ENCODE results near the gene EDEM1. TPM values are rescaled to one million over a fixed set of nuclear protein-coding genes. Genes with fewer than 3 reads are reported as not detected.

EDEM1 gene
- total RNA-seq, 2 experiments from 2014 or later, result 137 to 138 TPM

DNA sequence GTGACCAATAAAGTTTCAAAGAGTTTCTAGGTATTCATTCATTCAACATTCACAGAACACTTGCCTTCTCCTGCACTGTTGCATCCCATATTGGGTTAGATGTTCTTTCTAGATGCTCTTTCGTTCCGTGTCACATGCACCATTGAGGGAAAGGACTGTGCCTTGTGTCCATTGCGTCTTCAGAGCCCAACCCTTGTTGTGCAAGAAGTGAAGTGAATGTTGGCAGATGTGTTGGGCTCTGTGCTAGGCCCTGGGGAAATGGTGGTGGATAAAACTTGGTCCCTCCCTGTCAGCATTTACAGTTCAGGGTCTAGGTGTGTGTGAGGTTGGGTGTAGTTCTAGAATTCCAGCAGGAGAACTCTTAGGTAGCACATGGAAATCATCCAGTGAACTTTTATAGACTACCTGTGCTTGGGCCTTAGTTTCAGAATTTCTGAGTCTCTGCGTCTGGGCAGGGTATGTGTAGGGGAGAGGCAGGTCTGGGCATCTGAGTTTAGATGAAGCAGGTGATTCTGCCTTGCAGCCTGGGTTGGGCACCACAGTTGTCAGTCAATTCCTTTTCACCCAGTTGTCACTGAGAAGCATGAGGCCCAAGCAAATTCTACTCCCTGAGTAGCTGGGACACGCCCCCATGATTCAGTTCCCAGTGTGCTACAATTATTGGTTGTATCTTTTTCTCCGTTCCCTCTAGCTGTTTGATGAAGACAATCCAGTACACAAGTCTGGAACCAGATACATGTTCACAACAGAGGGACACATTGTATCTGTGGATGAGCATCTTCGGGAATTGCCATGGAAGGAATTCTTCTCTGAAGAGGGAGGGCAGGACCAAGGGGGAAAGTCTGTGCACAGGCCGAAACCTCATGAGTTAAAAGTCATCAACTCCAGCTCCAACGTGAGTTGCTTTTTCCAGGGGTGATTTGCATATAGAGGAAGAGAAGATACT is 25.4 kb downstream of the EDEM1 start:
- peaks cover 4% of the 10 kb centered on the region for H3K4me1 Mint-ChIP-seq (ENCODE audit: low read depth)
- H3K27ac Mint-ChIP-seq, result peak overlapping the region; percentile 34
- CTCF ChIA-PET, result interaction anchor here (0.5 to 0.9 kb wide), 2 partner anchors 12 to 136 kb away, joined by 3 to 5 read pairs; no protein-coding TSS in a partner anchor
- H3K9me3 Mint-ChIP-seq, result no peaks in the 10 kb centered on the region
- no peak for DNase-seq
- no peaks in the 10 kb centered on the region for H3K27me3 Mint-ChIP-seq (ENCODE audit: low read depth)
- intact Hi-C loops (cut with micrococcal nuclease), result no loop called here
- H3K4me3 Mint-ChIP-seq, result no peak overlapping the region
- peaks cover 85% of the 10 kb centered on the region for H3K36me3 Mint-ChIP-seq (ENCODE audit: low read depth)

DNA sequence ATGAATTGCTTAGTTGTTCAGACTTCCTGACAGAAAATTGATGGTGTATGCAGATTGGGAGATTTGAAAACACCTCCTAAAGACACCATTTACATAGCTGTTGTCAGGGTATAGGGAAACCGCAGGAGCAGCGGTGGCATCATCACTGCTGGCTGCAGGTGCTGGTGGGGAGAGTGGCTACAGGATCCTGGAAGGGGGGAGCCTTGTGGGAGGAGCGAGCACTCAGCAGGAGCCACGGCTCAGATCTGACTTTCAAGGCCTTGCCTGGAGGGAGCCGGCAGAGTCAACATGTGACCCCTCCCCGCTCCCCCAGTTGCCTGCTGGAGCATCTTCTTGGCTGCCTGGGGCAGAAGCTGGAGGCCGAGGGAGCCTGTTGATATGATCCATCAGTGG is 26.1 kb downstream of the EDEM1 start:
- H3K9me3 Mint-ChIP-seq, result no peaks in the 10 kb centered on the region
- DNase-seq, result no peak
- CTCF ChIA-PET, result interaction anchor here (0.5 kb wide), 1 partner anchor 137 kb away, joined by 3 read pairs; no protein-coding TSS in a partner anchor
- H3K27ac Mint-ChIP-seq, result peak overlapping the region; percentile 34
- intact Hi-C loops (cut with micrococcal nuclease), result no loop called here
- H3K36me3 Mint-ChIP-seq (ENCODE audit: low read depth), result peaks cover 83% of the 10 kb centered on the region
- no peaks in the 10 kb centered on the region for H3K27me3 Mint-ChIP-seq (ENCODE audit: low read depth)
- H3K4me3 Mint-ChIP-seq, result no peak overlapping the region
- H3K4me1 Mint-ChIP-seq (ENCODE audit: low read depth), result peaks cover 8% of the 10 kb centered on the region

DNA sequence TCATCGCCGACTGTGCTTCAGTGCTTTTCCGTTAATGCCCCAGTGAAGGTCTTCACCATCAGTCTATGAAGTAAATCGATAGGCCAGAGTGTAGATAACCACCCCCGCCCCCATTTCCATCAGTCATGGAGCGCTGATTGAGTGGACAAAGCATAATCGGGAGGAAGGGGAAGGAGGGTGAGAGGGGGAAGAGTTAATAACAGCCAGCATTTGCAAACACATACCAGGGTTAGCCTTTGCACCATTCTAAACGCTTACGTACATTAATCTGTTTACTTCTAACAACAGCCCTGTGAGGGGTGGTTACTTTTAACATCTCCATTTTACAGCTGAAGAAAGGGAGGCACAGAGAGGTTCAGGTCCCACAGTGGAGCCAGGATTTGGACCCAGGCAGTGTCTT is 26.8 kb downstream of the EDEM1 start:
- H3K4me3 Mint-ChIP-seq, result no peak overlapping the region
- CTCF ChIA-PET, result interaction anchor here (0.7 kb wide), 1 partner anchor 159 kb away, joined by 3 read pairs; no protein-coding TSS in a partner anchor
- peak overlapping the region; percentile 59 for H3K27ac Mint-ChIP-seq
- no peaks in the 10 kb centered on the region for H3K9me3 Mint-ChIP-seq
- peaks cover 76% of the 10 kb centered on the region for H3K36me3 Mint-ChIP-seq (ENCODE audit: low read depth)
- no peak for DNase-seq
- H3K4me1 Mint-ChIP-seq (ENCODE audit: low read depth), result peaks cover 10% of the 10 kb centered on the region
- no peaks in the 10 kb centered on the region for H3K27me3 Mint-ChIP-seq (ENCODE audit: low read depth)
- intact Hi-C loops (cut with micrococcal nuclease), result no loop called here

DNA sequence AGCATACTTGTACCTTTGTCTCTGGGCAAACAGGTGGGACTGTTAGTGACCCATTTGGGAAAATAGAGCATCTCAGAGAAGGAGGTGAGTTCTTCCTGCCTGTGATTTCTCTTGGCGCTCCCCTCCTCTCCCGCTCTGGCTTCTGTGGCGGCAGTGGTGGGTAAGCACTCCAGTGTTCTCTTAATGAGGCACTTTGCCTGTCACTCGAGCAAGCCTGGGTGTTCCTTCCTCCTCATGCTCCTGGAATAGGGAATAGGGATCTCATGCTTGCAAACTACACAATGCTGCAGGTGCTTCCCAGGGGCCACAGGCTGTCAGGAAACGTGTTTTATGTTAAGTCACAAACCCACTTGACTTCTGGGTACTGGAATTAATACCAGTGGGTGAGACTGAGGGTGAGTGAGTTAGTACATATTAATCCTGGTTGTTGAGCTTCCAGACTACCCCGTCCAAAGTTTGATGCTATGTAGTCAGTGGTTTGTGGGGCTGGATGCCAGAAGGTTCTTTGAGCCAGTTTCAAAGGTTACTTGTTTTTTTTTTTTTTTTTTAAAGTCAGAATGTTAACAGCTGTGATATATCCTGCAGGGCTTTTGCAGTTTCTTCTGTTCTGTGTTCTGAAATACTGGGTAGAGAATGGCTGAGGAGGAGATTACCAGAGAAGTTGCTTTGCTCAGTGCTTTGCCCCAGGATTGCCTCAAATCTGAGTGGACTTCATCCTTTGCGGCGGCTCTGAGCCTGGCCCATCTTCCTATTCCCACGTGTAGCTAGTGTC is 30.5 kb downstream of the EDEM1 start:
- H3K27ac Mint-ChIP-seq, result no peak overlapping the region
- no peak for DNase-seq
- CTCF ChIA-PET, result no interaction called here
- no peaks in the 10 kb centered on the region for H3K27me3 Mint-ChIP-seq (ENCODE audit: low read depth)
- intact Hi-C loops (cut with micrococcal nuclease), result no loop called here
- H3K4me3 Mint-ChIP-seq, result no peak overlapping the region
- H3K9me3 Mint-ChIP-seq, result no peaks in the 10 kb centered on the region
- peaks cover 9% of the 10 kb centered on the region for H3K4me1 Mint-ChIP-seq (ENCODE audit: low read depth)
- peaks cover 49% of the 10 kb centered on the region for H3K36me3 Mint-ChIP-seq (ENCODE audit: low read depth)

DNA sequence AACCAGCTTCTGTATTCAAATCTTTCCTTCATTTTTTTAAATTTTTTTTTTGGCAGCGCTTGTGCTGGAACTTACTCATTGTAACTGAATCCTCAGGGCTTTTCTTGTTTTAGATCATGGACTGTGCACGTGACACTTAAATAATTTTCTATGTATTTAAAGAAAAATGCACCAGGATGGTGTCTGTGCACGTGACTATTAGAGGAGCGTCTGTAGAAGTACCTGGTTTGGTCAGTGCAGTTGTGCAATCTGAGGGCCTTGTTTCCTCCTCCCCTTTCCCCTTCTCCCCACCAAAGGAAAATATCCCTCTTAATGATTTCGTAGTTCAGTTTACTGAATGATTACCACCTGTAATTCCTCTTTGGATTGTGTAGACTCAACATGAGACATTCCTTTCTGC is 31.3 kb downstream of the EDEM1 start:
- peaks cover 41% of the 10 kb centered on the region for H3K36me3 Mint-ChIP-seq (ENCODE audit: low read depth)
- DNase-seq, result no peak
- CTCF ChIA-PET, result no interaction called here
- no peak overlapping the region for H3K27ac Mint-ChIP-seq
- peaks cover 9% of the 10 kb centered on the region for H3K4me1 Mint-ChIP-seq (ENCODE audit: low read depth)
- intact Hi-C loops (cut with micrococcal nuclease), result no loop called here
- H3K4me3 Mint-ChIP-seq, result no peak overlapping the region
- no peaks in the 10 kb centered on the region for H3K9me3 Mint-ChIP-seq
- no peaks in the 10 kb centered on the region for H3K27me3 Mint-ChIP-seq (ENCODE audit: low read depth)

DNA sequence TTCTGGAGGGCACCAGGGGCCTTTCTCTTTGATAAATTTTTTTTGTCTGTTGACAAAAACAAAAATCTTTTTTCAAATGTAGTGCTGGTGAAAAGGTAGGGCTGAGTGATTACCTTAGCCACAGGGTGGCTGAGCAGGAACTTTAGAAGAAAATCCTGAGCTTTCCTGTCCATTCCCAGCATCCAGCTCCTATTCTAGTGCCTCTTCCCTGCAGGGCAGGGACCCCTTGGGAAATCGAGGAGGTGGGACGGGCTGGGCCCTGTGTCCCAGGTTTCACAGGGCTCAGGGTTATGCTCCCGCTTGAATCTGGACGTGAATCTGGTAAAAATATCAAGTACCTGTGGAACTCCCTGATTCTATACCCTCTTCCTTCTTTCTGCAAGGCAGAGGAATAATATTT is 31.7 kb downstream of the EDEM1 start:
- Mint-ChIP-seq H3K4me1 (ENCODE audit: low read depth) (peaks cover 9% of the 10 kb centered on the region), H3K36me3 (ENCODE audit: low read depth) (peaks cover 37% of the 10 kb centered on the region), H3K9me3 (no peaks in the 10 kb centered on the region), H3K27me3 (ENCODE audit: low read depth) (no peaks in the 10 kb centered on the region), H3K27ac (no peak overlapping the region), H3K4me3 (no peak overlapping the region)
- DNase-seq, result no peak
- intact Hi-C loops (cut with micrococcal nuclease), result no loop called here
- CTCF ChIA-PET, result no interaction called here

DNA sequence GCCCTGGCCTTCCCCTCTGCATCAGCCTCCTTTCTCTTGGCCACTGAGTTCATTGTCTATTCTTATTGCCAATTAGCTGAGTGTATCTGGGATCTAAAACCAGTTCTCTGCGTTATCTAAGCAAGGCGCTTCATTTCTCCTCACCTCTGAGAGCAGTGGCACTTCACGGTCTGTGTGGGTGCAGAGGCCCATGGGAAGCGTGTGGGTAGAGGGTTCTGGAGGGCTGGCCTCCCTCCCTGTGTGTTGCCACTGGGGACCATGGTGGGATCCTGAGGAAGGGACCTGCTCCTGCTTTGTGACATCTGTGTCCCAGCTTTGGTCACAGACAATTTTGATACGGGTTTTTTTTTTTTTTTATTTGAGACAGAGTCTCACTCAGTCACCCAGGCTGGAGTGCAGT is 32.7 kb downstream of the EDEM1 start:
- DNase-seq, result no peak
- peaks cover 28% of the 10 kb centered on the region for H3K36me3 Mint-ChIP-seq (ENCODE audit: low read depth)
- intact Hi-C loops (cut with micrococcal nuclease), result no loop called here

DNA sequence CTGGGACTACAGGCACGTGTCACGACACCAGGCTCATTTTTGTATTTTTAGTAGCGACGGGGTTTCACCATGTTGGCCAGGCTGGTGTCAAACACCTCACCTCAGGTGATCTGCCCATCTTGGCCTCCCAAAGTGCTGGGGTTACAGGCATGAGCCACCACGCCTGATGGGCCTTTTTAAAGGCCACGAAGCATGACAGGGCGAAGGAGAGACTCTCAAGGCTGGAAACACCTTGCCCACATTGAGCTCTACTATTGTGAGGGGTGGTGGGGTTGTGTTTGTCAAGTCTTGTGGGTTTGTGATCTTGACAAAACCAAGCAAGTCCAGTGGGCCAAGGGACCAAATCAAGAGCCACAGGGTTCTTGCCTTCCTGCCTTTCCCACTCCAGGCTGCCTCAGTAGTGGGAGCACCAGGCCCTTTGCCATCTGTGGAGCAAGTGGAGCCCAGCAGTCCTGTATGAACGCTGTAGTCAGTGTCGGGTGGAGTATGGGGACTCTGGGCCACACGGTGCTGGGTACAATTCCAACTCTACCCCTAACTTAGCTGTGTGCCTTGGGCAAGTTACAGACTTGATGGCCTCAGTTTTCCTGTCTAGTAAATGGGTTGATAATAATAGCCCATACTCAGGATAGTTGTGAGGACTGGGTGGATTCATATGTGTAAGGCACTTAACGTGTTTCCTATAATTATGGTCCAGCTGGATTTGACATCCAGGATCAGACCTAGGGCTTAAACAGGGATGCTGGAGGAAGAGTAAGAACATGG is 33.3 kb downstream of the EDEM1 start:
- H3K4me1 Mint-ChIP-seq (ENCODE audit: low read depth), result peaks cover 9% of the 10 kb centered on the region
- no peaks in the 10 kb centered on the region for H3K27me3 Mint-ChIP-seq (ENCODE audit: low read depth)
- H3K36me3 Mint-ChIP-seq (ENCODE audit: low read depth), result peaks cover 22% of the 10 kb centered on the region
- no peak for DNase-seq
- no peak overlapping the region for H3K4me3 Mint-ChIP-seq
- H3K9me3 Mint-ChIP-seq, result no peaks in the 10 kb centered on the region
- intact Hi-C loops (cut with micrococcal nuclease), result no loop called here
- peak overlapping the region; percentile 41 for H3K27ac Mint-ChIP-seq
- CTCF ChIA-PET, result interaction anchor here (0.5 kb wide), 1 partner anchor 83 kb away, joined by 3 read pairs; no protein-coding TSS in a partner anchor

More for the DNA sequence above, 32.7 kb downstream of the EDEM1 start:
- no peaks in the 10 kb centered on the region for H3K9me3 Mint-ChIP-seq
- no peaks in the 10 kb centered on the region for H3K27me3 Mint-ChIP-seq (ENCODE audit: low read depth)
- CTCF ChIA-PET, result interaction anchor here (0.5 kb wide), 1 partner anchor 82 kb away, joined by 3 read pairs; no protein-coding TSS in a partner anchor
- peak overlapping the region; percentile 41 for H3K27ac Mint-ChIP-seq
- H3K4me3 Mint-ChIP-seq, result no peak overlapping the region
- H3K4me1 Mint-ChIP-seq (ENCODE audit: low read depth), result peaks cover 9% of the 10 kb centered on the region

DNA sequence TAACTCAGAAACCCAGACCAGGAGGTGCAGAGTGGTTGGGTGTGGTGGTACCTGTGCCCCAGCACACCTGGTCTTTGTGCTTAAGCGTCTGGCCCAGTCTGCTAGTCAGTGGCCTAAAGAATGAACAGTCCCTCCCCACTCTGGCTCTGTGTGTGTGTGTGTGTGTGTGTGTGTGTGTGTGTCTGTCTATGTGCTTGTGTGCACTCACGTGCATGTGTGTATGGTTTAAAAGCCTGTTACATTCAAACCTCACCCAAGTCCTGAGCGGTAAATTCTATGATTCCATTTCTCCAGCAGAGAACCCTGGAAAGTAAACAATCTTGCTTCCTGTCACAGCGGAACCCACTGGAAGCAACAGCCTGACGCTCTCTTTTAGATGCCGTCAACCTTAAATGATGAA is 34.2 kb downstream of the EDEM1 start:
- CTCF ChIA-PET, result no interaction called here
- Mint-ChIP-seq H3K4me3 (no peak overlapping the region), H3K4me1 (ENCODE audit: low read depth) (peaks cover 9% of the 10 kb centered on the region), H3K27ac (peak overlapping the region; percentile 28), H3K27me3 (ENCODE audit: low read depth) (no peaks in the 10 kb centered on the region), H3K36me3 (ENCODE audit: low read depth) (peaks cover 18% of the 10 kb centered on the region), H3K9me3 (no peaks in the 10 kb centered on the region)
- no peak for DNase-seq
- intact Hi-C loops (cut with micrococcal nuclease), result no loop called here

DNA sequence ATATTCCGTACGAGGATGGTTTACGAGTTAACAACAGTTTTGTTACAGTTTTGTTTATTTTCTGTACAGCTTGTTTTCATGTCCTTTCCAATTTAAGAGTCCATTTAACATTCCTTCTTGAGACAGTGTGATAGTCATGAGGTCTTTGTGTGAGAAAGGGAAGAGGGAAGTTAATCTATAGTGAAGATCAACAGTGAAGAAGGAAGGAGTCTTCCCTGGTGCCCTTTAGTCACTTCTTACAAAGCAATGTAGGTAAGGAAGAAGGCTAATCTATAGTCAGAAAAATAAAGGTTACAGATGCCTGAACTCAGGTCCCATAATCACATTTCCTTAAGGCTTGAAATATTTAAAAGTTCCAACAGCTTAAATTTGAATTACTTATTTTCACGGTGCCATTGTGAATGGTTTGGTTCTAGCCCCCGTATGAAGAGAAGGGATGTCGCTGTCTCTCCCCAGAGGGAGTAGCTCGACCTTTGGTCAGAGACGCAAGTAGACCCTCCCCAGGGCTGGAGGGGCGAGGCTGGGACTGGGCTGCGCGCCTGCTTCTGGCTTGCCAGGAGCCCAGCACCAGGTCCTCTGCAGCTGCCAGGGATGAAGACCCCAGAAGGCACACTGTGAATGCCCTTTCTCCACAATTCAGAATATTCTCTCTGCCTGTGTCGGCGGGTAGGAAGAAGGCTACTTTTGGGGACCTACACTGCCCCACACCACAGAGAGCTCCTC is 34.9 kb downstream of the EDEM1 start:
- no peaks in the 10 kb centered on the region for H3K27me3 Mint-ChIP-seq (ENCODE audit: low read depth)
- H3K4me1 Mint-ChIP-seq (ENCODE audit: low read depth), result peaks cover 9% of the 10 kb centered on the region
- H3K36me3 Mint-ChIP-seq (ENCODE audit: low read depth), result peaks cover 12% of the 10 kb centered on the region
- CTCF ChIA-PET, result no interaction called here
- H3K4me3 Mint-ChIP-seq, result no peak overlapping the region
- no peak for DNase-seq
- H3K27ac Mint-ChIP-seq, result no peak overlapping the region
- H3K9me3 Mint-ChIP-seq, result no peaks in the 10 kb centered on the region
- intact Hi-C loops (cut with micrococcal nuclease), result no loop called here

DNA sequence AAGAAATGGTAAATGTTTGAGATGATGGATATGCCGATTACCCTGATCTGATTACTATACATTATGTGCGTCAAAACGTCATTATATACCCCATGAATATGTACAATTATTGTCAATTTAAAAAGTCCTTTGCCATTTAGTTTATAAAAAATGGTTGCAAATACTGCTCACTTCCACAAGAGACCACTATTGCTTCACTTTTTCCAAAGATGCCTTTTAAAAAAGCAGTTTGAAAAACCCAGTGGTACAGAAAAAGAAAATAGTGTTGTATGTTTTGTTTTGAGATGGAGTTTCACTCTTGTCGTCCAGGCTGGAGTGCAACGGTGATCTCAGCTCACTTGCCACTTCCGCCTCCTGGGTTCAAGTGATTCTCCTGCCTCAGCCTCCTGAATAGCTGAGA is 39.3 kb downstream of the EDEM1 start:
- CTCF ChIA-PET, result interaction anchor here (1.4 kb wide), 1 partner anchor 90 kb away, joined by 5 read pairs; no protein-coding TSS in a partner anchor
- no peaks in the 10 kb centered on the region for H3K9me3 Mint-ChIP-seq
- intact Hi-C loops (cut with micrococcal nuclease), result loop anchor here (1.0 to 5.0 kb wide), 5 partner anchors 72 to 1571 kb away; no protein-coding TSS in a partner anchor
- peaks cover 3% of the 10 kb centered on the region for H3K27me3 Mint-ChIP-seq (ENCODE audit: low read depth)
- H3K4me3 Mint-ChIP-seq, result no peak overlapping the region
- H3K27ac Mint-ChIP-seq, result no peak overlapping the region
- no peak for DNase-seq
- no peaks in the 10 kb centered on the region for H3K4me1 Mint-ChIP-seq (ENCODE audit: low read depth)
- no peaks in the 10 kb centered on the region for H3K36me3 Mint-ChIP-seq (ENCODE audit: low read depth)
